Thyroid gland (tissue), 4 donors: ENCODE data around the gene GNG7.

Experiments
- CTCF ChIP-seq, 6 experiments: fragments of 200-600 bp in 3 of 6; fragments of 450-650 bp in 3 of 6; sonication (generic) in 3 of 6; IDR thresholded peaks; one replicate each; pipeline ENCODE4 v1.5.1; 2016 to 2019; ENCODE audit warnings: antibody characterized with exemption in 6 of 6, mild to moderate bottlenecking in 2 of 6, inconsistent platforms in 1 of 6, moderate library complexity in 1 of 6
- POLR2A ChIP-seq, 2 donors: fragments of 450-650 bp; IDR thresholded peaks; one replicate each; pipeline ENCODE4 v1.6.1; 2017; ENCODE audit warnings: antibody characterized with exemption in 2 of 2, mild to moderate bottlenecking in 2 of 2, moderate library complexity in 1 of 2

- TF ChIP-seq CTCF (IDR thresholded peaks at IDR 0.05) = no peak
- TF ChIP-seq POLR2A (IDR thresholded peaks at IDR 0.05) = no peak
These were observed 38.4 kb downstream of the GNG7 start for GRCh38 chr19:2663920-2664571.
